GM18951 (cell line): ENCODE data around the gene TRAPPC2.
"Not testable (repeated sequence)": the region's sequence is repeated elsewhere in the genome, so short reads cannot be mapped to it uniquely, and the experiment has no call there.

Experiments used
- POLR2A ChIP-seq: IDR thresholded peaks from 4 replicates; pipeline ENCODE4 v1.6.1; 2011; ENCODE audit warnings: mild to moderate bottlenecking; ENCODE audit not compliant: insufficient read length, insufficient read depth; ENCODE audit errors: extremely low read depth
- in situ Hi-C: fragments of 300-500 bp; cut with MboI; formaldehyde crosslinking; loops from one replicate; pipeline ENCODE4 v1.12.0; 2022; ENCODE audit warnings: low sequenced_read_pairs, mixed read lengths, inconsistent platforms; ENCODE audit not compliant: unreplicated experiment

The TRAPPC2 gene

DNA sequence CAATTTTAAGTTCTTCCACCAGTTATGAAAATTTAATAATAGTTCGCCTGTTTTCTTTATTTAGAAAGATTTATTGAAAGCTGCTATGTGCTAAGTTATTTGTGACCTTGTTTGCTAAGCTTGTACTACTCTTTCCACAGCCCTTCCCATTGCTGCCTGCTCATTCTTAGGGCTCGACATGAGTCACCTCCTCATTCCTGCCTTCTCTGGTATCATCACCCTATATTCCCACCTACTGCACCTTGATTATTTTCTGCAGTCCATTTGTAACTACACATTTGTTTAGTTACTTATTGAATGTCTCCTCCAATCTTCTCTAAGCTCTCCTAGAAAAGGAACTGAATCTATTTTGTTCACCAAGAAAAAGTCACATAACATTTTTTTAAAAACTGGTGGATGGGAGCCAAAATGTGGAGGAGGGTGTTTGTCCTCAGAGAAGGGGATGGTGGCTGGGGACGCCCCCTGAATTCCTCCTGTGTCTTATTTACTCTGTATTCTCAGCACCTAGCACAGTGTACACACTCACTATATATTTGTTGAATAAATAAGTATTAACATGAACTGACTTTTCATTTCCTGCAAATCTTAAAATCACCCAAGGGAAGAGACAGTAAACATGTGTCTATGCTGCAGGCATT lies 49.2 kb downstream of the TRAPPC2 start:
- in situ Hi-C loops: no loop called here
- TF ChIP-seq POLR2A: no peak

DNA sequence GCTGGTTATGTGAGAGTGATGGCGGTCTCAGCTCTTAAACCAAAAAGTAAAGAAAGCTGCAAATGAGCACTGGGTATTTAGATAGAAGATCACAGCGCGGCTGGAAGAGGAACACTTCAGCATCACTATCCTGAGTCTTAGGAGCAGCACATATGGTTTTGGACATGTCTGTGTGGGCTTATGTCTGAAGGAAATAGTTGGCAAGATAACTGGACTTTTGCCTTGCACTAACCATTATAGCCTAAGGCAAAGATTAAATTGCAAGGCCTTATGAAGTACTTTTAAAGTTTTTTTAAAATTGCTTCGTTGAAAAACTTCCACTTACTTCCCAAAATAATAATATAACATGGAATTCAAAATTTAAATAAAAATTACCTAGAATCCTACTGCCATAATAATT lies 50.1 kb downstream of the TRAPPC2 start:
- in situ Hi-C loops: no loop called here
- no peak for TF ChIP-seq POLR2A

DNA sequence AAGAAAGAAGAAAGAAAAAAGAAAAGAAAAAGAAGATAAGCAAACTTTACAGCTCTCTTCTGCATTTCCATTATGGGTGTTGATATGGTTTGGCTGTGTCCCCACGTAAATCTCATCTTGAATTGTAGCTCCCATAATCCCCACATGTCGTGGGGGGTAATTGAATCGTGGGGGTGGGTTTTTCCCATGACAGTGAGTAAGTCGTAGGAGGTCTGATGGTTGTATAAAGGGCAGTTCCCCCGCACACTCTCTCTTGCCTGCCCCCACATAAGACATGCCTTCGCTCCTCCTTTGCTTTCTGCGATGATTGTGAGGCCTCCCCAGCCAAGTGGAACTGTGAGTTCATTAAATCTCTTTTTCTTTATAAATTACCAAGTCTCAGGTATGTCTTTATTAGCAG lies 52.8 kb downstream of the TRAPPC2 start:
- no peak for TF ChIP-seq POLR2A
- in situ Hi-C loops: no loop called here

DNA sequence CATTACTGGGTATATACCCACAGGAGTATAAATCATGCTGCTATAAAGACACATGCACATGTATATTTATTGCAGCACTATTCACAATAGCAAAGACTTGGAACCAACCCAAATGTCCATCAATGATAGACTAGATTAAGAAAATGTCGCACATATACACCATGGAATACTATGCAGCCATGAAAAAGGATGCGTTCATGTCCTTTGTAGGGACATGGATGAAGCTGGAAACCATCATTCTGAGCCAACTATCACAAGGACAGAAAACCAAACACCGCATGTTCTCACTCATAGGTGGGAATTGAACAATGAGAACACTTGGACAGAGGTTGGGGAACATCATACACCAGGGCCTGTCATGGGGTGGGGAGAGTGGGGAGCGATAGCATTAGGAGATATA lies 54.7 kb downstream of the TRAPPC2 start:
- in situ Hi-C loops: not testable (repeated sequence)

DNA sequence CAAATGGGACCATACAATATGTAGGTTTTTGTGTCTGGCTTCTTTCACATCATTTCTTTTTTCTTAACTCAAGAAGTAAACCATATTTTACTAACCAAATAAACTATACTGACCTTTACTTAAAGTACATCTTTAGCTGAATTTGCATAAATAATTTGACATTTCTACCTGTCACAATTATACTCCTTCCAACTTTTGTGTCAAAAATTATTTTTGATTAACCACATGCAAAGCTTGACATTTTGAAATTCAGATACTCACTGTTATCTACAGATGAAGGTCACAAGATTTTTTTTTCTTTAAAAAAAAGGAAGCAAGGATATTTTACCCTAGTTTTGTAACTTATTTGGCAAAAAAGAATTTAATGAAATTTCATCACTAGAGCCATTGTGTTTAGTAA lies 57.5 kb downstream of the TRAPPC2 start:
- TF ChIP-seq POLR2A: no peak
- in situ Hi-C loops: no loop called here

DNA sequence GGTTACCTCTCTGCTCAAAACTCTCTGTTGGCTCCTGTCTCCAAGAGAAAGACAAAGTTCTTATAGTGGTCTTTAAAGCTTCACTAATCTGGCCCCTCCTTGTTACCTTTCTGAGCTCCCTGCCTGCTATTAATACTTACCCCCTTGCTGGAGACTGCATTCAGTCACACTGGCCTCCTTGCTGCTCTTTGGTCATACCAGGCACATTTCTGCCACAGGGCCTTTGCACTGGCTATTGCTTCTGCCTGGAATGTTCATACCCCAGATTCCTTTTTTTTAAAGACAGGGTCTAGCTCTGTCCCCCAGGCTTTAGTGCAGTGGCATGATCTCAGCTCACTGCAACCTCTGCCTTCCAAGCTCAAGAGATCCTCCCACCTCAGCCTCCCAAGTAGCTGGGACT lies 61.4 kb downstream of the TRAPPC2 start:
- TF ChIP-seq POLR2A: no peak
- in situ Hi-C loops: no loop called here

DNA sequence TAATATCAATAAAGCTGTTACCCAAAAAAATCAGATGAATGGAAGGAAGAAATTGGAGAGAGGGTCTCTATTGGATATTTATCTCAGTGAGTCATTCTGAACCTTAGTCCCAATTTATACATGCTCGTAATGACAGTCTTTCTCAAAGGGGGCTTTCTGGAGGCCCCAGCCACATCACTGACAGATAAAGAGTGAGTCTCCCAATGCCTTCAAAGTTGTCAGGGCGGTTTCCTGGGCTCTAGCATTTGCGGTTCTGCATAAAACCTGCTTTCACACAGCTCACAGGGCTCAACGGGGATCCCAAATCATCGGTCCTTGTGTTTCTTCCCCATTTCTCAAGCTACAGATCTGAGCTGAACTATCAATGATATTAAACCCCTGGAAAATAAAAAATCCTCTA lies 64.2 kb downstream of the TRAPPC2 start:
- TF ChIP-seq POLR2A: no peak
- in situ Hi-C loops: no loop called here

DNA sequence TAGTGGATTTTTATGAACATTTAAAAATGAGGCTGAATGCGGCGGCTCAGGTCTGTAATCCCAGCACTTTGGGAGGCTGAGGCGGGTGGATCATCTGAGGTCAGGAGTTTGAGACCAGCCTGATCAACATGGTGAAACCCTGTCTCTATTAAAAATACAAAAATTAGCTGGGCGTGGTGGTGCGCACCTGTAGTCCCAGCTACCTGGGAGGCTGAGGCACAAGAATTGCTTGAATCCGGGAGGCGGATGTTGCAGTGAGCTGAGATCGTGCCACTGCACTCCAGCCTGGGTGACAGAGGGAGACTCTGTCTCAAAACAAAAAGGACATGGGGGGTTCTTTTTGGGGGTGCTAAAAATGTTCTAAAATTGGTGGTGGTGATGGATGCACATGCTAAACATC lies 64.7 kb downstream of the TRAPPC2 start:
- in situ Hi-C loops: not testable (repeated sequence)

DNA sequence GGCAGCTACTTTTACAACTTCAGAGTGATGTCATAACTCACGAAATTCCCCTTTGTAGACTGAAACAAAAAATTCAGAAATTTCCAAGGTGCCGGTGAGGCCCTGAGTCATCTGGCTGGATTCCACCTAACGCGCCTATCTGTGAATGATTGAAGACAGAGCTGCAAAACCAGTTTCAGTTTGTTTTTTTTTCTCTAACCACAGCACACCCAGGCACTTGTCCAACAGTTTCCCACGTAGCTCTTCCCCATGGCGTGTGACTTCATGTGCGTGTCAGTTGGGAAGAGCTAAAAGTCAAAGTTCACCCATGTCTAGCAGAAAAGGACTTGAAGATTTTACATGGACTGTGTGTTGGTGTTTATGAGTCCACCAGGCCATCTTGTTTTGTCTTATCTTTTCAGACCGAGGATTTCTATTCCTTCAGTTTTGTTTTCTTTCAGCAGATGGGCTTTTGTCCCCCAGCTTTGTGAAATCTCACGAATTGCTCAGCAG lies 65.1 kb downstream of the TRAPPC2 start:
- in situ Hi-C loops: no loop called here
- TF ChIP-seq POLR2A: no peak

DNA sequence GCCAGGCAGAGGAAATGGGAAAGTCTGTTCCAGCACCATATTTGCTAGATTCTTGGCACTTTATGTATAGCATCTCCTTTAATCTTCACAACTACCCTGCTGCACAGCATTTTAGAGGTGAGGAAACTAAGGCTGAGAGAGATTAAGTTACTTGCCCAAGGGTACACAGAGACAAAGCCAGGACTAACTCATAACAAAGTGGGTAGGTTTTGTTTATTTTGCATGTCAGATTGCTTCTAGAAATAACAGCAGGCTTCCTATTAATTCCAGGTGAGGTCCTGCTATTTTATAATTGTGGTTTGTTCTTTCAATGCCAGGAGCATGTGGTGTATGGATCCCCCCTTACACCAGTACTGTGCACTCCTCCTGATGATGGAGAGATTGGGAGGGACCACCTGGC lies 66.5 kb downstream of the TRAPPC2 start:
- in situ Hi-C loops: no loop called here
- no peak for TF ChIP-seq POLR2A

DNA sequence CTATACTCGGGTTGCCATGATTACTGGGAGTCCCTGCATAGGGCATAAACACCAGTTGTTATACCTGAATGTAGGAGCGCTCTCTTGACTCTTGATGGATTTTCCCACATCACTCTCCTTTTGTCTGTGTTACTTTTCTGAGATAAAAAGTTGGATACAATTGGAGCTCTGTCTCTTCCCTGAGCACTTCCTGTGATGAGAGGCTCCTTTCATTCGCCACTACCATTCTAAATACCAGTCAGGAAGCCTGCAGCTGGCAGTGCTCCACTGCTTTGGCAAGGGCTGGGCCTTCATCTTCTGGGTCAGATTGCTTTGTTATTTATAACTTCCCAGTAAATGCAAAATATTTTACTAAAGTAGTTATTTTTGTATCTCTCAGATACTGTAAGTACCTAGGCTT lies 67.6 kb downstream of the TRAPPC2 start:
- in situ Hi-C loops: no loop called here
- TF ChIP-seq POLR2A: no peak

DNA sequence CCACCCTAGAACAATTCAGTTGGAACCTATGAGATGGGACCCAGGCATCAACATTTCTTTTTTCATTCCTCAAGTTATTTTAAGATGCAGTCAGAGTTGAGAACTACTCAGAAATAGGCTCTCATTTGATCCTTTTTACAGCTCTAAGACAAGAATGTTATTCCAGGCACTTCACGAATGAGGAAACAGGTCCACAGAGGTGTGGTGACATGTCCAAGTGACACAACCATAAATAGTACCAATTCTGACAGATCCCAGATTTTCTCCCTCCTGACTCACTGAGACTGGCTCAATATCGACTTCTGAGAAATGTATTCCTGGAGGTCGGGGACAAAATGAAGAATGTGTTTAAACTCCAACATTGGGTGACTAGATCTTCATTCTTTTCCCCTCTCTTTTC lies 70.4 kb downstream of the TRAPPC2 start:
- in situ Hi-C loops: loop anchor here (5.0 kb wide), 2 partner anchors 33 to 83 kb away; no protein-coding TSS in a partner anchor
- no peak for TF ChIP-seq POLR2A

DNA sequence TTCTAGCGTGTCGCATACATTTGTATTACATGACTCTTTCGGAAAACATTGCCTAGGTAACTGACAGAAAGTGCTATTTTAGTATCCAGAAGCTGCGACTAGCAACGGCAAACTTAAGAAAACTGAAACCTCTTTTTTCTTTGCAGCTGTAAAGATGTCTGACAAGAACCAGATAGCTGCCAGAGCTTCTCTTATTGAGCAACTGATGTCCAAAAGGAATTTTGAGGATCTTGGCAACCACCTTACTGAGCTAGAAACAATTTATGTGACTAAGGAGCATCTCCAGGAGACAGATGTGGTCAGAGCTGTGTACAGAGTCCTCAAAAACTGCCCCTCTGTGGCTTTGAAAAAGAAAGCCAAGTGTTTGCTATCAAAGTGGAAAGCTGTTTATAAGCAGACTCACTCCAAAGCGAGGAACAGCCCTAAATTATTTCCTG lies 72.0 kb downstream of the TRAPPC2 start:
- in situ Hi-C loops: loop anchor here (5.0 kb wide), 2 partner anchors 35 to 85 kb away; no protein-coding TSS in a partner anchor
- TF ChIP-seq POLR2A: no peak
